Measurements from ENCODE around the gene C4B.
"Not testable (repeated sequence)": the region's sequence is repeated elsewhere in the genome, so short reads cannot be mapped to it uniquely, and the experiment has no call there.

The C4B gene

GRCh38 chr6:32014547-32014946, at the start of gene C4B:
Gene C4B (plus strand): TSS chr6:32014795. CDS start chr6:32014846, 51 bp downstream.
- H3K27ac ChIP-seq = not testable (repeated sequence)

DNA sequence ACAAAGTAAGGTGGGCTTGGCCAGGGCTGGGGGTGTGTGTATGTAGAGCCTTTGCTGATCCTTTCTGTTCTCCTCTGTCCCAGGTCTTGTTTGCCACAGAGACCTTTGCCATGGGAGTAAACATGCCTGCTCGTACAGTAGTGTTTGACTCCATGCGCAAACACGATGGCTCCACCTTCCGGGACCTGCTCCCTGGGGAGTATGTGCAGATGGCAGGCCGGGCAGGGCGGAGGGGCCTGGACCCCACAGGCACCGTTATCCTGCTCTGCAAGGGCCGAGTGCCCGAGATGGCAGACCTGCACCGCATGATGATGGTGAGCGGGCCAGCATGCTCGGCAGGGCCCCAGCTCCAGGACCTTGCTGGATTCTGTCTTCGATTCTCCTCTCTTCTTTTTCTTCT, 48.9 kb upstream of the C4B start:
- H3K27ac ChIP-seq = no peak overlapping the region
- no peak for TF ChIP-seq ZFX (IDR thresholded peaks at IDR 0.05; ENCODE audit: borderline replicate concordance)
- TF ChIP-seq, protein P1, sequence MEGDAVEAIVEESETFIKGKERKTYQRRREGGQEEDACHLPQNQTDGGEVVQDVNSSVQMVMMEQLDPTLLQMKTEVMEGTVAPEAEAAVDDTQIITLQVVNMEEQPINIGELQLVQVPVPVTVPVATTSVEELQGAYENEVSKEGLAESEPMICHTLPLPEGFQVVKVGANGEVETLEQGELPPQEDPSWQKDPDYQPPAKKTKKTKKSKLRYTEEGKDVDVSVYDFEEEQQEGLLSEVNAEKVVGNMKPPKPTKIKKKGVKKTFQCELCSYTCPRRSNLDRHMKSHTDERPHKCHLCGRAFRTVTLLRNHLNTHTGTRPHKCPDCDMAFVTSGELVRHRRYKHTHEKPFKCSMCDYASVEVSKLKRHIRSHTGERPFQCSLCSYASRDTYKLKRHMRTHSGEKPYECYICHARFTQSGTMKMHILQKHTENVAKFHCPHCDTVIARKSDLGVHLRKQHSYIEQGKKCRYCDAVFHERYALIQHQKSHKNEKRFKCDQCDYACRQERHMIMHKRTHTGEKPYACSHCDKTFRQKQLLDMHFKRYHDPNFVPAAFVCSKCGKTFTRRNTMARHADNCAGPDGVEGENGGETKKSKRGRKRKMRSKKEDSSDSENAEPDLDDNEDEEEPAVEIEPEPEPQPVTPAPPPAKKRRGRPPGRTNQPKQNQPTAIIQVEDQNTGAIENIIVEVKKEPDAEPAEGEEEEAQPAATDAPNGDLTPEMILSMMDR (IDR thresholded peaks at IDR 0.05) = no peak

DNA sequence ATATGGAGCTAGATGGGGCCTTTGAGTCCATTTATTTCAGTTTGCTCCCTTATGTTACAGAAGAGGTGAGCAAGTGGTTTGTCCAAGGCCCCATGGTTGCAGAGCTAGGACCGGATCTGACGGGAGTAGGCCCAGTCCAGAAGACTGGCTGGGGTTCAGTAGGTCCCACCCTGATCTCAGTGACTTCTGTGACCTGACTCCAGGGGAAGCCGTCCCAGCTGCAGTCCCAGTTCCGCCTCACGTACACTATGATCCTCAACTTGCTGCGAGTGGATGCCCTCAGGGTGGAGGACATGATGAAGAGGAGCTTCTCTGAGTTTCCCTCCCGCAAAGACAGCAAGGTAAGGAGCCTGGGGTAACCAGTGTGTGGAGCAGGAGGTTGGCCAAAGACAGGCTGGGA, 48.1 kb upstream of the C4B start:
- H3K27ac ChIP-seq = no peak overlapping the region
- no peak for TF ChIP-seq ZFX (IDR thresholded peaks at IDR 0.05; ENCODE audit: borderline replicate concordance)
- TF ChIP-seq, protein P1 (IDR thresholded peaks at IDR 0.05) = no peak

- H3K27ac ChIP-seq = no peak overlapping the region
- TF ChIP-seq, protein P1 (IDR thresholded peaks at IDR 0.05) = no peak
- TF ChIP-seq ZFX (IDR thresholded peaks at IDR 0.05; ENCODE audit: borderline replicate concordance) = no peak
Measured at GRCh38 chr6:31966997-31967925, 47.3 kb upstream of the C4B start.

DNA sequence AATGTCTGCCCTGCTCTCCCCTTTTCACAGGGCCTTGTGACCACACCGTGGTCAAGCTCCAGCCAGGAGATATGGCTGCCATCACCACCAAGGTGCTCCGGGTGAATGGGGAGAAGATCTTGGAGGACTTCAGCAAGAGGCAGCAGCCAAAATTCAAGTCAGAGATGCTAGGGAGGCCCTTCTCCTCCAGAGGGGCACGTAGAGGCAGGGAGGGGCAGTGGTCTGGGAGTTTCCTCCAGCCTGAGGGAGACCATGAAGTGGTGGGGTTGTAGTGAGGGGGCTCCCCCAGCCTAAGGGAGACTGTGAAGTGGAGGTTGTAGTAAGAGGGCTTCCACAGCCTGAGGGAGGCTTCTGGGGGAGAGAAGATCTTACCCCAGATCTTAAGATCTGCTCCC, 46.7 kb upstream of the C4B start:
- TF ChIP-seq ZFX (IDR thresholded peaks at IDR 0.05; ENCODE audit: borderline replicate concordance) = no peak
- TF ChIP-seq, protein P1 (IDR thresholded peaks at IDR 0.05) = no peak
- no peak overlapping the region for H3K27ac ChIP-seq

DNA sequence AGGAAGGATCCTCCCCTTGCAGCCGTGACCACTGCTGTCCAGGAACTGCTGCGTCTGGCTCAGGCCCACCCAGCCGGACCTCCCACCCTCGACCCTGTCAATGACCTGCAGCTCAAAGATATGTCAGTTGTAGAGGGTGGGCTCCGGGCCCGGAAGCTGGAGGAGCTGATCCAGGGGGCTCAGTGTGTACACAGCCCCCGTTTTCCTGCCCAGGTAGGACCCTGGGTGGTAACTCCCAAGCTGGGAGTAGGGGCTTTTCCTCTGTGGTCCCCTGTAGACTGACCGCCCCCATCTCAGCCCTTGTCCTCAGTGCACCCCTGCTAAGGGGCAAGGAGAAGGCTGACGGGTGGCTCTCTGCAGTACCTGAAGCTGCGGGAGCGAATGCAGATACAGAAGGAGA, 46.3 kb upstream of the C4B start:
- no peak overlapping the region for H3K27ac ChIP-seq
- no peak for TF ChIP-seq ZFX (IDR thresholded peaks at IDR 0.05; ENCODE audit: borderline replicate concordance)
- TF ChIP-seq, protein P1 (IDR thresholded peaks at IDR 0.05) = no peak

- no peak overlapping the region for H3K27ac ChIP-seq
- TF ChIP-seq ZFX (IDR thresholded peaks at IDR 0.05; ENCODE audit: borderline replicate concordance) = no peak
- TF ChIP-seq, protein P1 (IDR thresholded peaks at IDR 0.05) = no peak
Measured at GRCh38 chr6:31968791-31969711, 45.5 kb upstream of the C4B start.

Measured in 22Rv1 (cell line).